ENCODE data around the gene EIF4A2.

Gene EIF4A2

DNA sequence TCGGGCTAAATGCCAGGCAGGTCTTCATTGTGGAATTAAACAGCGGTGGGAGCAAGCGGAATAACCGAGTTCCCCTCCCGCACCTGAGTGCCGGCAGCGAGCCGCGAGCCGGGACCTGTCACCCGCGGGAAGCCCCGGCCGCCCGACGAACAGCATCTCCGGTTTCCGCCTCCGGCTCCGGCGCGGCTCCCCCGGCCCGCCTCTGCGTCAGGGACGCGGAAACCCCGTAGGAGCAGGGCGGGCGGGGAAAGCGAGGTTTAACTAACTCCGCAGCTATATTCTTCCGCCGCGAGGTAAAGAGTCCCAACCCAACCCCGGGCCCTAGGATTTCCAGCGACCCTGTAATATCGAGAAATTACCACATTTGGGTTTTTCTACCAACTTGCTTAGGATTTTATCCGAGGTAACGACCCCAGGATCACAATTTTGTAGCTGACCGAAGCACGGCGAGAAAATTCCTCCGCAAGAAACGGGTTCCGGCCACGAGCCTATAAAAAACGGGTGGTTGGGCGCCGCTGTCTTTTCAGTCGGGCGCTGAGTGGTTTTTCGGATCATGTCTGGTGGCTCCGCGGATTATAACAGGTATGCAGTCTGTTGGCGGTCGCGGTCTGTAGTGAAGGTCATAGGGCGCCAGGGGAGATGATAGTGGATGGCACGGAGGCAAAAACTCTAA, at the start of gene EIF4A2:
Gene EIF4A2 (plus strand): TSS at position 520 of the 673 bp plus-strand sequence. CDS start 34 bp downstream, at position 554.
- no peaks in the 10 kb centered on the region for H3K9me3 Mint-ChIP-seq
- H3K27me3 Mint-ChIP-seq, result peaks cover 3% of the 10 kb centered on the region
- intact Hi-C loops (cut with micrococcal nuclease), result loop anchor here (1.0 to 5.0 kb wide), 2 partner anchors 11 to 211 kb away; partner anchors contain the start of gene DNAJB11
- H3K4me1 Mint-ChIP-seq (ENCODE audit: low read depth), result peaks cover 26% of the 10 kb centered on the region
- peak within 1 kb of the TSS; percentile 86 for H3K4me3 Mint-ChIP-seq
- H3K27ac Mint-ChIP-seq, result peak within 1 kb of the TSS; percentile 96
- peaks cover 57% of the 10 kb centered on the region for H3K36me3 Mint-ChIP-seq (ENCODE audit: low read depth)

DNA sequence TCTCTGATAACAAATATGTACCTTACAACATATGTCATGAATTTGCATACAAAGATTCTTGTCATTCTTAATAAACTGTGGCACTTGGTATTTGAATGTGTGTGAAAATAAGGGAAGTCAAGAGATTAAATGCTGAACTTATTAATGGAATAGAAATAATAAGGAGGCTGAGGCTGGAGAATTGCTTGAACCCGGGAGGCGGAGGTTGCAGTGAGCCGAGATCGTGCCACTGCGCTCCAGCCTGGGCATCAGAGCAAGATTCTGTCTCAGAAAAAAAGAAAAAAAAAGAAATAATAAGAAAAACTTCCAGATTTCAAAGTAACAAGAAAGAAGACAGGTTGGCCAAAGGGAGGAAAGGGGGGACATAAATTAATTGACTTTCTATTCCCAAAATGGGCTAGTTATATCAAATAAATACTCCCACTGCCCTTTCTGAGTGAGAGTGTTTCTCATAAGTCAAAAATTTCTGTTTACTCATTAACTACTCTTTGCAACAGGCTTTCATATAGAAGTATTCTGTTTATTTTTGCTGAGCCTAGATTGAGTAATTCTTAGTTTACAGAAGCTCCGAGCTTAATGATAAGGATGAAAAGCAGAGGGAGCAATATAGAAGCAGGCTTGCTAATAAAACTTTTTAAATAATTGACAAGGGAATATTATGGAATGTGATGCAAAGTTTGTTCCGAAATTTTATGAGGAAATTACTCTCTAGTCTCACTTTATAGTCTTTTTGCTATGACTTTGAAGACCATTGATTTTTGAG, 40.6 kb upstream of the EIF4A2 start:
- Mint-ChIP-seq H3K27ac (no peak overlapping the region), H3K36me3 (ENCODE audit: low read depth) (no peaks in the 10 kb centered on the region), H3K27me3 (no peaks in the 10 kb centered on the region), H3K4me1 (ENCODE audit: low read depth) (peaks cover 14% of the 10 kb centered on the region), H3K9me3 (peaks cover 7% of the 10 kb centered on the region), H3K4me3 (no peak overlapping the region)
- intact Hi-C loops (cut with micrococcal nuclease), result no loop called here

DNA sequence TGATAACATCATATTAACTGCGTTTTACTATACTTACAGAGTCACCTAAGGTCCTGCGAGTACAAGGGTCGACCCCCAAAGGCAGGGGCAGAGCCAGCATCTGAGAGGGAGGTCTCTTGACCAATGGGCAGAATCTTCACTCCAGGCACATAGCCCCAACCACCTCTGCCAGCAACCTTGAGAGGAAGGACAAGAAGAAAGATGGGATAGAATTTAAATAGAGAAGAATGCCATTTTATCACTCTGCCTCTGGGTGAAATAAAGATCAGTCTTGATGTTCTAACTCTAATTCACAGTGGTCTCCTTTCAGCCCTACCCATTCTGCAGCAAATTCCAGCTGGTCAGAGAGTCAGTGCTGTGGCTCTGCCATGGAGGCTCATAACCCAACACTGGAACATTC, 39.7 kb upstream of the EIF4A2 start:
- H3K27me3 Mint-ChIP-seq, result no peaks in the 10 kb centered on the region
- no peak overlapping the region for H3K4me3 Mint-ChIP-seq
- H3K27ac Mint-ChIP-seq, result no peak overlapping the region
- intact Hi-C loops (cut with micrococcal nuclease), result no loop called here
- peaks cover 19% of the 10 kb centered on the region for H3K4me1 Mint-ChIP-seq (ENCODE audit: low read depth)
- H3K9me3 Mint-ChIP-seq, result peaks cover 7% of the 10 kb centered on the region
- no peaks in the 10 kb centered on the region for H3K36me3 Mint-ChIP-seq (ENCODE audit: low read depth)

DNA sequence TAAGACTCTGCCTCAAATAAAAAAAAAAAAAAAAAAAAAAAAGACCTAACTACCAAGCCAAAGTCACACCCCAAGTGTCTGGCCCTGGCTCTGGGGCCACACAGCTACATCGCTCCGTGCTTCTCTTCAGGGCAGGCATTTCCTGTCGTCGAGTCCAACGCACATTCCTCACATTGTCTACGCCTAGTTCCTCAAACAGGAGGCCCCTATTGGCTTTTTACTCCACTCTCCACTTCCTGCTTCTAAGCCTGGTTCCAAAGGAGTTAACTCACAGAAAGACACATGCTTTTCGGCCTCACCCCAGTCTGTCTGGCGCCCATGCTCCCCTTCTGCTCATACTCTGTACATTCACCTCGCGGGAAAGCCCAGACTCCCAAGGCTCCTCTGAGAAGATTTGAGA, 37.4 kb upstream of the EIF4A2 start:
- Mint-ChIP-seq H3K27ac (peak overlapping the region; percentile 80), H3K9me3 (peaks cover 7% of the 10 kb centered on the region), H3K4me1 (ENCODE audit: low read depth) (peaks cover 19% of the 10 kb centered on the region), H3K36me3 (ENCODE audit: low read depth) (no peaks in the 10 kb centered on the region), H3K27me3 (no peaks in the 10 kb centered on the region), H3K4me3 (no peak overlapping the region)
- intact Hi-C loops (cut with micrococcal nuclease), result no loop called here

DNA sequence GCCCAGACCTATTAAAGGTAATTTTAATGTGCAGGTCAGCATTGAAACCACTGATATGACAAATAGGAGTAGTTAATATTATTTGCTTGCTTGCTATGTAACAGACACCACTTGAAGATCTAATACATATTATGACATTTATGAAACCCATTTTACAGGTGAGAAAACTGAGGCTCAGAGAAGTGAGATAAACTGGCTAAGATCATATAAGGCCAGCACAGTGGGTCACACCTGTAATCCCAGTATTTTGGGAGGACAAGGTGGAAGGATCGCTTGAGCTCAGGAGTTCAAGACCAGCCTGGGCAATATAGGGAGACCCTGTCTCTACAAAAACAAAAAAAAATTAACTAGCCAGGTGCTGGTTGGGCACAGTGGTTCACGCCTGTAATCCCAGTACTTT, 33.1 kb upstream of the EIF4A2 start:
- Mint-ChIP-seq H3K27me3 (peaks cover 8% of the 10 kb centered on the region), H3K36me3 (ENCODE audit: low read depth) (no peaks in the 10 kb centered on the region), H3K9me3 (peaks cover 7% of the 10 kb centered on the region), H3K27ac (no peak overlapping the region), H3K4me1 (ENCODE audit: low read depth) (peaks cover 20% of the 10 kb centered on the region), H3K4me3 (no peak overlapping the region)
- intact Hi-C loops (cut with micrococcal nuclease), result no loop called here

DNA sequence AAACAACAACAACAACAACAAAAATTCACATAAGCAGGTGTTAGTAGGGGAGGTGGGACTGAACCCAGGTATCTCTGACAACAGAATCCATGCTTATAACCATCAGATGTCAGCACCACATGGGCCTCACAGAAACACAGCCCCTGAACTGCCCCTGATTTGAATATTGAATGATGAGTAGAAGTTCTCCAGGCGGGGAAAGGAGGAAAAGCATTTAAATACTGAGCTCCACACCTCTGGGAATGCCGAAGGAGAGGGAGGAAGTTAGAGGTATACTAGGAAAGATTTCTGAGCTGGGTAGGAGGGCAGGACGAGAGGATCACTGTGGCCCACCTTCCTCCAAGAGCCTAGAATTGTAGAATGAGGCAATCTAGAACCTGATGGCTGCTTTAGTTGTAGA, 31.9 kb upstream of the EIF4A2 start:
- H3K4me1 Mint-ChIP-seq (ENCODE audit: low read depth), result peaks cover 14% of the 10 kb centered on the region
- H3K9me3 Mint-ChIP-seq, result no peaks in the 10 kb centered on the region
- intact Hi-C loops (cut with micrococcal nuclease), result no loop called here
- no peak overlapping the region for H3K27ac Mint-ChIP-seq
- H3K27me3 Mint-ChIP-seq, result peaks cover 8% of the 10 kb centered on the region
- no peaks in the 10 kb centered on the region for H3K36me3 Mint-ChIP-seq (ENCODE audit: low read depth)
- H3K4me3 Mint-ChIP-seq, result no peak overlapping the region

DNA sequence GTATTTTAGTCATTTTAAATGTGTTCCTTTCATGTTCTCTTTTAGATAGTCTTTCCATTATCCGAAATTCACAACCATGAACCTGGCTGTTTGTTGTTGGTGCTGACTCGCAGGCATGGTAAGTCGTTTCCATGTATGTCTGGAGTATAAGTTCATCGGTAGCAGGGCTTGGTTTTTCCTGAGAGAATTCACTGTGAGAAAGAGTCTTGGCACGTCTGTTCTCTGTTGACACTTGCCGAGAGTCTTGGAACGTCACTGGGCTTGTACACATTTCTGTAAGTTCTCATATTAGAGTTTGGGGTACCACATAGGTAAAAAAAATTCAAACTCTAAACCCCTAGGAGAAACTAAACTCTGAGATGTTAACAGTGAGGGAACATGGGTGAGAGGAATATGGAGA, 29.4 kb upstream of the EIF4A2 start:
- Mint-ChIP-seq H3K36me3 (ENCODE audit: low read depth) (no peaks in the 10 kb centered on the region), H3K9me3 (no peaks in the 10 kb centered on the region), H3K4me1 (ENCODE audit: low read depth) (peaks cover 8% of the 10 kb centered on the region), H3K27me3 (peaks cover 10% of the 10 kb centered on the region), H3K27ac (no peak overlapping the region), H3K4me3 (no peak overlapping the region)
- intact Hi-C loops (cut with micrococcal nuclease), result no loop called here

DNA sequence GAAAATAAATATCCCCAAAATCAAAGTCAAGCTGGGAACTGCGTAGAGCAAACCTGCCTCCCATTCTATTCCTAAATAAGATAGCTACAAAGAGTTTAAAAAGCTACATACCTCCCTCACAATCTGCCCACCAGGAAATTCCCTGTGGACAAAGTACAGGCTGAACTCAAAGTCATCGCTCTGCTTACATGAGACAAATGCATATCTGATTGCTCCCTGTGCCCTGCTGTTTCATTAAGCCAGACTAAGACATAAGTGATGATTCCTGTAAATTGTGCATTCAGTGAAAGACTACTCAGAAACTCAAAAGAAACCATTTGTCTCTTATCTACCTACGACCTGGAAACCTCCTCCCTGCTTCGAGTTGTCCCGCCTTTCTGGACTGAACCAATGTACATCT, 28.5 kb upstream of the EIF4A2 start:
- Mint-ChIP-seq H3K27ac (no peak overlapping the region), H3K9me3 (no peaks in the 10 kb centered on the region), H3K36me3 (ENCODE audit: low read depth) (no peaks in the 10 kb centered on the region), H3K4me1 (ENCODE audit: low read depth) (peaks cover 8% of the 10 kb centered on the region), H3K27me3 (peaks cover 10% of the 10 kb centered on the region), H3K4me3 (no peak overlapping the region)
- intact Hi-C loops (cut with micrococcal nuclease), result no loop called here

DNA sequence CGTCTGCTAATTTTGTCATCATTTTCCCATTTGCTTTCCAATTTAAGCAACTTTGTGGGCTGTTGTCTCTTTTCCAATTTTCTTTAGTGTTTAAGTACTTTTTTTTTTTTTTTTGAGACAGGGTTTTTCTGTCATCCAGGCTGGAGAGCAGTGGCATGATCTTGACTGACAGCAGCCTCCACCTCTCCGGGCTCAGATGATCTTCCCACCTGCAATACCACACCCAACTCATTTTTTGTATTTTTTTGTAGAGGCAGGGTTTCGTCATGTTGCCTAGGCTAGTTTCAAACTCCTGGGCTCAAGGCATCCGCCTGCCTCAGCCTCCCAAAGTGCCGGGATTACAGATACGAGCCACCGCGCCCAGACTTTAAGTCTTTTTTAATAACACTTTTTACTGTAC, 26.2 kb upstream of the EIF4A2 start:
- H3K4me3 Mint-ChIP-seq, result no peak overlapping the region
- peaks cover 7% of the 10 kb centered on the region for H3K27me3 Mint-ChIP-seq
- H3K4me1 Mint-ChIP-seq (ENCODE audit: low read depth), result peaks cover 8% of the 10 kb centered on the region
- intact Hi-C loops (cut with micrococcal nuclease), result no loop called here
- H3K36me3 Mint-ChIP-seq (ENCODE audit: low read depth), result no peaks in the 10 kb centered on the region
- H3K27ac Mint-ChIP-seq, result no peak overlapping the region
- no peaks in the 10 kb centered on the region for H3K9me3 Mint-ChIP-seq

DNA sequence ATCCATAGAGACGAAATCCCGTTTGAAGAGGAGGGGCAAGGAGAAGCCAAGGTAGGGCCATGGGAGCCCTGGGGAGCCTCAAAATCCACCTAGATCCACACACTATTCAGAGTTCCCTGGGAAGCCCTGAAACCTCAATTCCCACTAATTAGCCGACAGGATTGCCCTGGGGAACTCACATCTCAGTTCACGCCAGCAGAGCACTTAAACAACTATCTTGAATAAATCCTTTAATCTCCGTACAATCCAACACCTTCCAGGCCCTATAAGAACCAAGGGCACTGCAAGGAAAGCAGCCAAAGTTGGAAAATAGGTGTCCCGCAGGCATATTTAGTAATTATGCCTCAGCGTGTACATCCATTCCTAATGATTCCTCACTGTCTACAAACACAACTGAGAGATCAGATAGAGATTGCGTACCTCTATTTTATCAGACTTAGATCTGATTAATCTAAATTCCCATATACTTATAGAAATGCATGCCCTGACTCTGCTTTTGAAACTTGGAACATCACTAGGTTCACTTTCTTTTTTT, 25.6 kb upstream of the EIF4A2 start:
- Mint-ChIP-seq H3K27ac (no peak overlapping the region), H3K36me3 (ENCODE audit: low read depth) (no peaks in the 10 kb centered on the region), H3K9me3 (no peaks in the 10 kb centered on the region), H3K4me3 (no peak overlapping the region), H3K27me3 (peaks cover 7% of the 10 kb centered on the region), H3K4me1 (ENCODE audit: low read depth) (peaks cover 8% of the 10 kb centered on the region)
- intact Hi-C loops (cut with micrococcal nuclease), result no loop called here

DNA sequence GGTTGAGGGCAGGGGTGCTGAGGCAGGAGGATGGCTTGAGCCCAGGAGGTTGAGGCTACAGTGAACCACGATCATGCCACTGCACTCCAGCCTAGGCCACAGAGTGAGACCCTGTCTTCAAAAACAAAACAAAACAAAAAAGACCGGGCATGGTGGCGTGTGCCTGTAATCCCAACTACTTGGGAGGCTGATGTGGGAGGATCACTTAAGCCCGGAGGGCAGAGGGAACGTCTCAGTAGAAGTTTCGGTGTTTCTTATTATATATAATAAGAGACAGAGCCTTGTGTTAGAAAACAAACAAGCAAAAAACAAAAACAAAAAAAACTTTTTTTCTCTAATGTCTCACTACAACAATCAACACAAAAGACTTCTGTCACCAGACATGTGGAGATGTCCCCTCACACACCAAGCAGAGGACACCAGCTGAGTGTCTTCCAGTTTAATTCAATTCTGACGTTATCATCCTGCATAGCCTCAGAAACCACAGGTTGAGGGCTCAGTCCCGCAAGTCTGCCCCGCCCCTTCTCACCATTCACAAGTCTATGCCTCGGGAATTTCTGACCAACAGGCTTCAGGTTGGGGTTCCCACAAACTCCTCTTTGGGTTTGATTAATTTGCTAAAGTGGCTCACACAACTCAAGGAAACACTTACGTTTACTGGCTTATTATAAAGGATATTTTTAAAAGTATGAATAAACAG, 24.0 kb upstream of the EIF4A2 start:
- Mint-ChIP-seq H3K4me3 (no peak overlapping the region), H3K36me3 (ENCODE audit: low read depth) (no peaks in the 10 kb centered on the region), H3K27ac (no peak overlapping the region), H3K9me3 (no peaks in the 10 kb centered on the region), H3K4me1 (ENCODE audit: low read depth) (no peaks in the 10 kb centered on the region), H3K27me3 (peaks cover 2% of the 10 kb centered on the region)
- intact Hi-C loops (cut with micrococcal nuclease), result no loop called here

DNA sequence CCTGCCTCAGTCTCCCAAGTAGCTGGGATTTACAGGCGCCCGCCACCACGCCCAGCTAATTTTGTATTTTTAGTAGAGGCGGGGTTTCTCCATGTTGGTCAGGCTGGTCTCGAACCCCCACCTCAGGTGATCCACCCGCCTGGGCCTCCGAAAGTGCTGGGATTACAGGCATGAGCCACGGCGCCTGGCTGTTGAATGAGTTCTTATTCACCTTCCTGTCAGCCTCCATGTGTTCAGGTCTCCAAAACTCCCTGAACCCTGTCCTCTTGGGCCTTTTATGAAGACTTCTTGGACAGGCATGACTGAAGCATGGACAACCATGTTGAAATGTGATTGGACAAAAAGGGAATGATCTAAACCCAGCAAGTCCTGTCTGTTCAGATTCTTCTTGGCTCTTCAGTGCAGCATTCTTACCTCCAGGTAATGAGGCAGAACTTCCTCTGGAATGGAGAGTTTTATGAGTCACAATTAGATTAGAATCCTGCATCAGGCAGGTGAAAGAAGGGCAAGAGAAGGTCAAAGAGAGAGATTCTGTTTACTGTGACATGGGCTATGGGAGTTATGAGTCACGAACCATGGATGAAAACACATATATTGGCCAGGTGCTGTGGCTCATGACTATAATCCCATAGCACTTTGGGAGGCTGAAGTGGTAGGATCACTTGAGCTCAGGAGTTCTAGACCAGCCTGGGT, 23.1 kb upstream of the EIF4A2 start:
- Mint-ChIP-seq H3K36me3 (ENCODE audit: low read depth) (no peaks in the 10 kb centered on the region), H3K9me3 (no peaks in the 10 kb centered on the region), H3K4me1 (ENCODE audit: low read depth) (peaks cover 4% of the 10 kb centered on the region), H3K27me3 (peaks cover 2% of the 10 kb centered on the region), H3K27ac (no peak overlapping the region), H3K4me3 (no peak overlapping the region)
- intact Hi-C loops (cut with micrococcal nuclease), result no loop called here

DNA sequence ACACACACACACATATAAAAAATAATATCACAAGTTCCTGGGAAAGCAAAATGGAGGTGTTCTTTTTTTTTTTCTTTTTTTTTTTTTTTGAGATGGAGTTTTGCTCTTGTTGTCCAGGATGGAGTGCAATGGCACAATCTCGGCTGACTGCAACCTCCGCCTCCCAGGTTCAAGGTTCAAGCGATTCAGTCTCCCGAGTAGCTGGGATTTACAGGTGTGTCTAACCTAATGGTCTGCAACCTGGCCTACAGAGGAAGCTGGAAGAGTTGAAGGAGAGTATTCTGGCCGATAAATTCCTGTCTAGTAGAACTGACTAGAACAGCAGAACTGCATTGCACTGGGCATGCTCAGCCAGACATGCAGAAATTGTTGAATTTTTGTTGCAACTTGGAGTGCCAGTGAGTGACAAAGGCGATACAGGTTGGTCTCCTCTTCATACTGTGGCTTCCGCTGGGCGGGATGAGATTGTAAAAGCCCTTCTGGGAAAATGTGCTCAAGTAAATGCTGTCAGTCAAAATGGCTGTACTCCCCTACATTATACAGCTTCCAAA, 22.4 kb upstream of the EIF4A2 start:
- Mint-ChIP-seq H3K4me1 (ENCODE audit: low read depth) (peaks cover 7% of the 10 kb centered on the region), H3K27ac (no peak overlapping the region), H3K4me3 (no peak overlapping the region), H3K36me3 (ENCODE audit: low read depth) (no peaks in the 10 kb centered on the region), H3K9me3 (no peaks in the 10 kb centered on the region), H3K27me3 (peaks cover 2% of the 10 kb centered on the region)
- intact Hi-C loops (cut with micrococcal nuclease), result no loop called here
